Subcutaneous abdominal adipose tissue (tissue), 5 donors: Measurements from ENCODE around the gene TMEM179.
"Not testable (repeated sequence)": the region's sequence is repeated elsewhere in the genome, so short reads cannot be mapped to it uniquely, and the experiment has no call there.

Source experiments
- H3K27ac ChIP-seq: one replicate; pipeline ENCODE4 v1.7.0; 2013; ENCODE audit warnings: low read depth, mild to moderate bottlenecking, inconsistent platforms, low read length, moderate library complexity
- H3K27me3 ChIP-seq, 5 donors: one replicate each; pipeline ENCODE4 v1.7.0; 2013; ENCODE audit warnings: low read length in 5 of 5, inconsistent platforms in 1 of 5; ENCODE audit not compliant: control insufficient read depth in 5 of 5, insufficient read depth in 4 of 5
- H3K36me3 ChIP-seq, 5 donors: one replicate each; pipeline ENCODE4 v1.7.0; 2013; ENCODE audit warnings: low read length in 5 of 5; ENCODE audit not compliant: control insufficient read depth in 5 of 5, insufficient read depth in 5 of 5
- H3K4me1 ChIP-seq, 5 donors: one replicate each; pipeline ENCODE4 v1.7.0; 2013; ENCODE audit warnings: low read length in 5 of 5, mild to moderate bottlenecking in 3 of 5, moderate library complexity in 1 of 5; ENCODE audit not compliant: control insufficient read depth in 5 of 5, insufficient read depth in 5 of 5
- H3K4me3 ChIP-seq, 5 donors: one replicate each; pipeline ENCODE4 v1.7.0; 2013; ENCODE audit warnings: low read length in 5 of 5, low read depth in 1 of 5
- H3K9ac ChIP-seq, 5 donors: one replicate each; pipeline ENCODE4 v1.7.0; 2013; ENCODE audit warnings: low read length in 5 of 5, mild to moderate bottlenecking in 4 of 5, moderate library complexity in 3 of 5
- H3K9me3 ChIP-seq, 5 donors: one replicate each; pipeline ENCODE4 v1.7.0; 2013; ENCODE audit warnings: low read length in 5 of 5; ENCODE audit not compliant: control insufficient read depth in 5 of 5
- donor health status: healthy.
- donor health status: healthy.
- donor health status: healthy.
- donor health status: healthy.
- donor health status: healthy.

Gene TMEM179

DNA sequence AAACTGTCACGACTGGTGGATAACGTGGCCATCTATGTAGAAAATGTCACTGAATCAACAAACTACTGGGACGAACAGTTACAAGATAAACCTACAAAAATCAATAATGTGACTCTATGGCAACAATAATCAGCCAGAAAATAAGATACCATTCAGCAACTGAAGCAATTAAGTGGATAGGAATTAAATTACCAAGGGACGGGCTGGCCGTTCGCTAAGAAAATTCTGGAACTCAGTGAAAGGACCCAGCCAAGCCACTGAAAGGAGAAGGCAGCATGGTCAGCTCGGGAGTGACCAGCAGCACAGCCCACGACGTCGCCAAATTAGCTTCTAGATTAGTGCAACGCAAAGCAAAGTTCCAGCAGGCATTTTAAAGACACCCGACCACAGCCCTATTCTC is 33.6 kb upstream of the TMEM179 start:
- no peak overlapping the region for H3K9ac ChIP-seq

DNA sequence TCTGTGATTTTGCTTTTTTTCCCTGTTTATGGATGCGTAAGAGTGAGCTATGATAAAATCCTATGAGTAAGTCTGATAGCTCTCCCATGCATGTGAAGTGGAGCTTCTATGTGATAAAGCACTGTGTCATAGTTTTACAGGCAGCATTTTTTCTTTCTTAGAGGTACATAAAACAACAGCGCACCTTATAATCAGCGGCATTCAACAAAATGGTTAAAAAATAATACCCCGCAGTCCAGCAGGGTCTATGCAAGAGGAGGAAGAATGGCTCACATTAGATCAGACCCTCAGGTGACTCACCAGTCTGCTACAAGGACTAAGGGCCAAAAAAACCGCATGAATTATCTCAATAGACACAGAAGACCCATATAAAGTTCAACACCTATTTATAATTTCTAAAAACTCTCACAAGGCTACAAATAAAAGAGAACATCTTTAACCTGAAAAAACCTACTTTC is 33.0 kb upstream of the TMEM179 start:
- peaks cover 0 to 19% (median 4%) of the 10 kb centered on the region in 5 donors for H3K4me1 ChIP-seq
- no peak overlapping the region for H3K9ac ChIP-seq
- H3K27ac ChIP-seq, result no peak overlapping the region
- no peaks in the 10 kb centered on the region for H3K36me3 ChIP-seq
- H3K27me3 ChIP-seq, result peaks cover 21 to 38% (median 27%) of the 10 kb centered on the region in 5 donors
- H3K4me3 ChIP-seq, result no peak overlapping the region
- H3K9me3 ChIP-seq, result no peaks in the 10 kb centered on the region

More for the DNA sequence above, 33.6 kb upstream of the TMEM179 start:
- Histone ChIP-seq H3K36me3 (no peaks in the 10 kb centered on the region), H3K4me1 (peaks cover 0 to 19% (median 4%) of the 10 kb centered on the region in 5 donors), H3K9me3 (no peaks in the 10 kb centered on the region), H3K27ac (no peak overlapping the region), H3K4me3 (no peak overlapping the region), H3K27me3 (peaks cover 20 to 38% (median 25%) of the 10 kb centered on the region in 5 donors)

DNA sequence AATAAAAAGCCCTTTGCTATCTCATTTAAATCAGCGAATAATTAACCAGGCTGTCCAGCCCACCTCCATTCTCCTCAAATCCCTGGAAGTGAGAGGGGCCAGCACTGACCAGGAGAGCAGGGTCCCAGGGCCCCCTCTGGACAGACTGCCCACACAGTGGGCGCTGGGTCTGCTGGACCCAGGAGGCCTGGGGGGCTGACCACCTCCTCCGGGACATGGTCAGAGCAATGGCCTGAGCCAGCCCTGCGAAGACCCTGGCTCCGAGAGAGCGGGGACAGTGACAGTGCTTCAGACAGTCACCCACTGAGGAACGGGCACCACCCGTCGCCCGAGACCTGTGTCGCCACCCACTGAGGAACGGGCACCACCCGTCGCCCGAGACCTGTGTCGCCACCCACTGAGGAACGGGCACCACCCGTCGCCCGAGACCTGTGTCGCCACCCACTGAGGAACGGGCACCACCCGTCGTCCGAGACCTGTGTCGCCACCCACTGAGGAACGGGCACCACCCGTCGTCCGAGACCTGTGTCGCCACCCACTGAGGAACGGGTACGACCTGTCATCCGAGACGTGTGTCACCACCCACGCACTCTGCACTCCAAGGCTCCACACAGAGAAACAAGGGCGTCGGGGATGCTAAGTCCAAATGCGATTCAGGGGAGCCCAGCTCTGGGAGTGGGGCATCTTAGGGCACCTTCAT is 32.4 kb upstream of the TMEM179 start:
- Histone ChIP-seq H3K4me1 (peaks cover 0 to 13% (median 4%) of the 10 kb centered on the region in 5 donors), H3K27me3 (peaks cover 21 to 38% (median 27%) of the 10 kb centered on the region in 5 donors)
- not testable (repeated sequence) for H3K36me3 ChIP-seq, H3K9me3 ChIP-seq, H3K9ac ChIP-seq, H3K4me3 ChIP-seq, H3K27ac ChIP-seq

DNA sequence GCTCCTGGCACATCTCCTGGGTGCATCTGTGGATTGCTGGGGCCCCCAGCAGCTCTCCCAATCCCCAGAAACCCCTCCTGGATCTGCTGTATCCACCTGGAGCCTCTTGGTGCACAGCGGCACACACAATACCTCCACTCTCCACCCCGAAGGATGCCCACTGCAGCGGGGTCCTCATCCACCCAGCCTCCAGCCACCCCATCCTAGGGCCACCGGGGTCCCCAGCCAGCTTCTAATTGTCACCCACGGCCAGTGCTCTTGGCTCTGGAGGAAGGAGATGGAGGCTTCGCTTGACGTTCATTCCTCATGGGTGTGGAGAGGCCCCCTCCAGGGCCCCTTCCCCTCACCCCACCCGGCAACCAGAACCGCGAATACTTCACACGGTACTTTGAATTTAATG is 31.6 kb upstream of the TMEM179 start:
- Histone ChIP-seq H3K27ac (no peak overlapping the region), H3K36me3 (no peaks in the 10 kb centered on the region), H3K4me1 (peaks cover 0 to 8% (median 4%) of the 10 kb centered on the region in 5 donors), H3K4me3 (no peak overlapping the region), H3K9ac (no peak overlapping the region), H3K27me3 (peaks cover 21 to 36% (median 27%) of the 10 kb centered on the region in 5 donors), H3K9me3 (no peaks in the 10 kb centered on the region)

DNA sequence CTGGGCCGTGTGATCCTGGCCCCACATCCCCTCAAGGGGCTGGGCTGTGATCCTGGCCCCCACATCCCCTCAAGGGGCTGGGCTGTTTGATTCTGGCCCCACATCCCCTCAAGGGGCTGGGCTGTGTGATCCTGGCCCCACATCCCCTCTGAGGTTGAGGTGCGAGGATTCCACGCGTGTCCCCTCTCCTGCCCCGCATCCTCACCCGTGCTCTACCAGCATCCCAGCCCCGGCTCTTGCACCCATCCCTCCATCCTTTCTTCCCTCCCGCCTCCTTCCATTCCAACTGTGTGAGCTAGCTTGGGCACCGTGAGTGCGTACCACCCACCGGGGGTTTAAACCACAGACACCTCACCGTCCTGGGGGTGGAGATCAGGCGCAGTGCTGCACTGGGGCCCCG is 31.1 kb upstream of the TMEM179 start:
- Histone ChIP-seq H3K27me3 (peaks cover 21 to 36% (median 27%) of the 10 kb centered on the region in 5 donors), H3K4me1 (peaks cover 0 to 8% (median 4%) of the 10 kb centered on the region in 5 donors), H3K9ac (no peak overlapping the region), H3K27ac (no peak overlapping the region), H3K9me3 (no peaks in the 10 kb centered on the region), H3K36me3 (no peaks in the 10 kb centered on the region), H3K4me3 (no peak overlapping the region)

DNA sequence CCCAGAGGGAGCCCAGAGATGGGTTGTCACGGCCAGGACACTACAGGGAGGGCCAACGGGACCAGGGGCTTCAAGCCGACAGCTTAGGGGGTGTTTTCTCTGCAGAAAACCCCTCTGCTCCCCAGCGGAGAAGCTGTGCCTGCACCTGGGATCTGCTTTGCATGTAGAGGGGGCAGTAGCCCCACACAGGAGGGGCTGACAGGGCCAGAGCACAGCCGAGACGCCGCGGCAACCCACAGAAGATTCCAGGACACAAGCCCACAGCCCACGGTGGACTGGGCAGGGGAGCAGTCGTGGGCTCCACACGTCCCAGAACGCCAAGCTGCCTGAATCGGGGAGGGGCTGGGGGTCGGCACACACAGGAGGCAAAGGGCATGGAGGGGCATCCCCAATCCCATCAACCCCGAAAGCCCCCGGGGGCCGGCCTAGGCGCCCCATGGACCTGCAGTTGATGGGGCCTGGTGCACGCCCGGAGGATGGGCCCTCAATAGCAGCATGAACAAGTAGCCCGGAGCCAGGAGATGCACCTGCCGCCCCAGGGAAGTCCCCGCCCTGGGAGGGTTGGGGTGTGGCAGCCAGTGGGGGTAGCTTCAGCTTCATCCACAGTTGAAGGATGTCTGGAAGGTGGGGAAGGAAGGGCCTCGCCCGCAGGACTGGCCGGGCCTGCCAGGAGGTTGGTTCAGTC is 30.5 kb upstream of the TMEM179 start:
- no peaks in the 10 kb centered on the region for H3K9me3 ChIP-seq
- H3K4me1 ChIP-seq, result peaks cover 0 to 4% (median 2%) of the 10 kb centered on the region in 5 donors
- H3K36me3 ChIP-seq, result no peaks in the 10 kb centered on the region
- H3K4me3 ChIP-seq, result no peak overlapping the region
- H3K9ac ChIP-seq, result no peak overlapping the region
- H3K27me3 ChIP-seq, result peaks cover 21 to 31% (median 26%) of the 10 kb centered on the region in 5 donors
- no peak overlapping the region for H3K27ac ChIP-seq

DNA sequence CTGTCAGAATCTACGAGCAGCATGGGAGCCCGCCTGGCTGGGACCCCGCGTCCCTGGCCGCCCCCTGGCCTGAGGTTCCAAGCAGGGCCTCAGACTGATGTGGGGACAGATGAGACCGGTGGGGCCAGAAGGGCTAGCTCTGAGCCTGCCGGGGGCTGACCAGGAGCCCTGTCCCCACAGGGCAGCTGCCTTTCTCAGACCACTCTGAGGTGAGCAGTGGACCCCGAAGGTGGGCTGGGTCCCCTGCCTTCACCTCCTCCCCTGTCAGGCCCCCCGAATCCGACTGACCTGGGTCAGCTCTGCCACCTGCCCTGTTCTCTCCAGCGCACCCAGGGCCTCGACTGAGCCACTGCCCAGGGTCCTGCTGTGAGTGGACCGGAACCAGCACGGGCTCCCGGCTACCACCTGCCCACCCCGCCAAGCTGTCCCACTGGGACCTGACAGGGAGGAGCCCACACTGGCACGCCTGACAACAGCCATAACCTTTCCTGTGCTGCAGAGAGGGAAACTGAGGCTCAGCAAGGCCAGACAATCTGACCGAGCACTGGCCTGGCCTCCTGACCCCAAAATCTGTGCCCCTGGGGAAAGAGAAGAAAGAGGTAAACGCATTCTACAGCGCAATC is 29.7 kb upstream of the TMEM179 start:
- Histone ChIP-seq H3K9ac (no peak overlapping the region), H3K27me3 (peaks cover 21 to 26% (median 22%) of the 10 kb centered on the region in 5 donors), H3K4me3 (no peak overlapping the region), H3K27ac (no peak overlapping the region), H3K36me3 (no peaks in the 10 kb centered on the region), H3K9me3 (peaks cover 0 to 3% (median 1%) of the 10 kb centered on the region in 5 donors), H3K4me1 (no peaks in the 10 kb centered on the region)

DNA sequence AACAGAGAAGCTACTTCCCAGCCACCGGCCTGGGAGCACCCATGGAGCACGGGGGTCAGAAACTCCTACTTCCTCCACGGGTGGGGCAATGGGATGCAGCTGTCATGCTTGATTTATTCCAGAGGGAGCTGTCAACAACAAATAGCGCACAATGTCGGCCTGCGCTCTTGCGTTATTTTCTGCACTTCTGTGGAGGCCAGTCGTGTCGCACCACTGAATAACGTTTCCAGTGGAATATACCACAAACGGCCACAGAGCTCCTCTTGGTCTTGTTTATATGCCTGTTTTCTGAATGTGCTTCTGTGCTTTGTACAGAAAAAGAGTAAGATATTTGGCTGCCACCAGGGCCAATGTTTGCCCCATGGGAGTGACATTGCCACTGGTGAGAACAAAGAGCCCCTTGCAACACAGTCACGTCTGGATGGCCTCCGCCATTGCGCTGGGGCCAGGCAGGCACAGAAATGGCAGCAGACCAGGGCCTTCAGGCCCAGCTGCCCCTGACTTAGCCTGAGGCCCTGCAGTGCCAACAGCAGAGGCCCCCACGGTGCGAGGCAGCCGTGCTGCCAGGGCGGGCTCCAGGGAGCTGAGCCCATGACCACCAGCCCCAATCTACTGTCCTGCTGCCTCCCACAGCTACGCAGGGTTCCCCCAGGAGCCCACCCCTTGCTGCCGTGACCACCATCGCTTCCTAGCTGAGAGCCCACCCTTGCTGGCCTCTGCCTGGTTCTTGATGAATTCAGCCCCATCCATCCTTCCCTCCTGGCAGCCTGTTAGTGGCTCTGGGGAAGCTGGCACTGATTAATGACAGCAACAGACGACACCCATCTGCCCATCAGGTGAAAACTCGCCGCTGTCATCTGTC is 28.9 kb upstream of the TMEM179 start:
- no peak overlapping the region for H3K9ac ChIP-seq
- H3K4me1 ChIP-seq, result no peaks in the 10 kb centered on the region
- no peak overlapping the region for H3K27ac ChIP-seq
- peaks cover 15 to 24% (median 18%) of the 10 kb centered on the region in 5 donors for H3K27me3 ChIP-seq
- H3K36me3 ChIP-seq, result no peaks in the 10 kb centered on the region
- H3K4me3 ChIP-seq, result no peak overlapping the region
- H3K9me3 ChIP-seq, result peaks cover 0 to 7% (median 6%) of the 10 kb centered on the region in 5 donors

DNA sequence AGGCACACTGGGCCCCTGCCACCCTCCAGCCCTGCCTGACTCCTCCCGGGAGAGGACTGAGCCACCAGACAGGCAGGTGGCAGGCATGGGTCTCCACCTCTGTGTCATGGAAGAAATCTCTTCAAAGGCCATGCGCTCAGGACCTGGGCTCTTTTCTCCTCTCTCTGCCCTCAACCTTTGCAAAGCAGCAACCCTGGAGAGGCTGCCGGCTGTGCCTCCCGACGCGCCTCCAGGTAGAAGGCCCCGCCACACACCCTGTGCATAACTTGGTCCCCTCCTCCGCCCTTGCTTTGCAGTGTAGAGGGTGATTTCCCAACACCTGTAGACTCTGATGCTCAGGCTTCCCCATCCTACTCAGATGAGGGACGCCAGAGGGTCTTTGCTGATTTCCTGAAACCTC is 28.2 kb upstream of the TMEM179 start:
- no peak overlapping the region for H3K9ac ChIP-seq
- no peaks in the 10 kb centered on the region for H3K36me3 ChIP-seq
- no peak overlapping the region for H3K27ac ChIP-seq
- H3K4me3 ChIP-seq, result no peak overlapping the region
- H3K27me3 ChIP-seq, result peaks cover 13 to 24% (median 15%) of the 10 kb centered on the region in 5 donors
- H3K9me3 ChIP-seq, result peaks cover 0 to 7% (median 6%) of the 10 kb centered on the region in 5 donors
- H3K4me1 ChIP-seq, result no peaks in the 10 kb centered on the region
